HG03442 (cell line): ENCODE data around the gene SLBP.

ENCODE experiments used
- ATAC-seq: cut with Tn5 transposase; IDR thresholded peaks from one replicate; pipeline ENCODE4 v1.9.1; 2021; ENCODE audit warnings: mild to moderate bottlenecking, moderate library complexity; ENCODE audit not compliant: unreplicated experiment

Gene SLBP

DNA sequence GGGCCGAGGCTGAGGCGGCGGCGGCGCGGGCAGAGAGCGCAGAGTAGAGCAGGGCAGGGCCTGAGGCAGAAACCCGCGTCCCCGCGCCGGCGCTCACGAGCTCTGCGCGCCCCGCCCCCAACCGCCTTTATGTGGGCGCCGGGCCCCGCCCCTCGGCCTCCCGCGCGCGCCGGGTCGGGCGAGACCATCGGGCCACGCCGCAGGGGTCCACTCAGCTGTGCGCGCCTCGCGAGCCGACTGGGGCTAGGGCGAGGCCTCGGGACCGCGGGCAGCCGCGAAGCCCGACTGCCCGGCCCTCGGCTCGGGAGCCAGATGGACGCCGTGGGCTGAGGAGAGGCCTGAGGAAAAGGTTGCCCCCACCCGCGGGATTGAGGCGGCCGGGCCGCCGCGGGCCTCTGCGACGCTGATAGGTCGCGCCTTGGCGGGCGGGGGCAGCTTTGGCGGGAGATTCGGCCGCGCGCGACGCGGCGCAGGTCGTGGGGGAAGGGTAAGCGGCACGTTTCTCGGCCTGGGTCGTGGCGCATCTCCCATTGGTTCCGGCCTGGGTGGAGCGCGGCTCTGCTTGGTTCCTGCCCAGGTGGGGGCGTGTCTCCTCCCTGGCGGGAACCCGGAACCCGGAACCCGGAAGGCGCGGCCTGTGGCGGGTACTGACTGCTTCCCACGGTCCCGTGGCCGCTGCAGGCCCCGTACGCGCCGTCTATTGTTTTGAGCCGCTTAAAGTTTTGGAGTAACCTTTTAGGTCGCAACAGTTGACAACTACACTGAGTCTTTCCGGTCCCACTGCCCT is at the start of gene SLBP:
TSS of gene SLBP (minus strand) at position 104 of the 787 bp plus-strand sequence. CDS start 131 bp downstream, outside the sequence.
- peak; percentile 73 for ATAC-seq

DNA sequence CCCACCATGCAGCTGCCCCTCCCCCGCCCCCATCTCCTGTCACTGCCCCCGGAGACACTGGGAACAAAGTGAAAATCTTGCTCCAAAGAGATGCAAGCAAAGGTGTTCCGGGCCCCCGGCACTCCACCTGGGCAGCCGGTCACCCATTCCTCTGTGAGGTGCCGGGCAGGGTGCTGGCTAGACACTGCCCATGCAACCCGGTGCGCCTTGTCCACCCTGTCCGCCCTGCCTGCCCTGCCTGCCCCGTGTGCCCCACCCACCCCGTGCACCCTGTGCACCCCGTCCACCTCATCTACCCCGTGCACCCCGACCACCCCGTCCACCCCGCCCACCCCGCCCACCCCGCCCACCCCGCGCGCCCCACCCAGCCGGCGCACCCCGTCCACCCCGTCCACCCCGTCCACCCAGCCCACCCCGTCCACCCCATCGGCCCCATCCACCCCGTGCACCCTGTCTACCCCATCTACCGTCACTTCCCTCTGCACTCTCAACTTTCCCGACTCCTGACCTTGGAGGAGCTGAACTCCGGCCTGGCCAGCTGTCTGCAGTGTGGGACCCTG is 49.1 kb upstream of the SLBP start:
- ATAC-seq, result no peak

DNA sequence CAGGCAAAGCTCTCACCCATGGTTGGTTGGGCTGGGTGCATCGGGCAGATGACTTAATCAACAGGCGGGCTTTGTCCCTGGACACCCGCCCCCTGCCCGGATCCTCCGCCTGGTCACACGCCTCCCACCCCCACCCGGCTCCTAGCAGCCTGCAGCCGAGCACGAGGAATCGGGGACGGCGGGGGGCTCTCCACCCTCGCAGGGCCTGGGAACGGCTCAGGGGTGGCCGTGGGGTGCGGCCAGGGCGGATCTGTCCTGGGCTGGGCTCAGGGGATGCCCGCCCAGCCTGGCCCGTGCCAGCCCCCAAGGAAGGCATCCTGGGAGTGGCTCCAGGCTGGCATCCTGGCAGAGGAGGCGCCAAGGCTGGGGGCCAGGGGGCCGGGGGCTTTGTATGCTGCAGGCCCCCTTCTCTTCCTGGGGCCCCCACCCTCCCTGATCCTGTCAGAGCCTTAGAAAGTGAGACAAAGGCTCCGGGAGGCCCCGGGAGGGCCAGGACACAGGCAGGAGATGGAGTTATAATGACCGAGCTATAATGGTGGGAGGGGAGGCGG is 48.5 kb upstream of the SLBP start:
- ATAC-seq, result no peak

DNA sequence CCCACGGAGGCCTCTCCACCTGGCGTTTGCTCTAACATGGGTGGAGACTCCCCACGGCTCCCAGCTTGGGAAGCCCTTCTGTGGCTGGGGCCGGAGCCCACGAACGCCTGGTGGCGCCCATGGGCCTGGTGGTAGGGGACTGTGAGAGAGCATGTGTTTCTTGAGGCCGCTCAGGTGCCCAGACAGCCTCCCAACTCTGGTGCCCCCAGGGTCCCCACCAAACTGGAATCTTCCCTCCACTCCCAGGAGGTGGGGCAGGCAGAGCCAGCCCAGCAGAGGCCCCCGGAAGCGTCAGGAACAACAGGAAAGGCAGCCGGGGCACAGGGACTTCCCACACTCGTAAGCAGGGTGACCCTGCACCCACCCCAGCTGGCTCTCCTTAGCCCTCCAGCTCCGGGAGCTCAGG is 47.7 kb upstream of the SLBP start:
- no peak for ATAC-seq

DNA sequence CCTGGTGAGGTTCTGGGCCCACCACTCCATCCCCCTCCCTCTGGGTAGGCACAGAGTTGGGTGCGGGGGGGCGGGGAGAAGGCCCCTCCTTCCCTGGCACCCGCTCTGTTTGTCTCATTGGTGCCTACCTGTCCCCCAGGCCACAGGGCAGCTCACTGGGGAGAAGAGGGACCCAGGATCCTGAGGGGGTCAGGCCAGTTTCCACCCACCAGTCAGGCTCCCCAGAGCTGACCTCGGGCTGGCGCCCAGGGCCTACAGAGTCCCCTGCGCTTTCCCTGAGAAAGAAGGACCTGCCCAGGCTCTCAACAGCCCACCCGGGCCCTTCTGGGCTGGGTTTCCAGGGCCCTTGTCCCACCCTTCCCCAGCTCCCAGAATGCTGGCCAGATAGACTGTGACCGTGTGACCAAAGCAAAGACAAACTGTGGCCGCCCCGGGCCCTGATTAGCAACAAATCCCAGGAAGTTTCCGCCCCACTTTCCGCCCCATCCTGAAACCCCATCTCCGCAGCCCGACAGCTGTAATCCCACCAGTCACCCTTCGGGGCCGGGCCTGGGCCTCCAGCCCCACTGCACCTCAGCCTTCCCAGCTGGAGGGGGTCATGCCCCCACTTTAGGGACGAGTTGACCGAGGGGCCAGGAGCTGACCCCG is 47.2 kb upstream of the SLBP start:
- ATAC-seq, result no peak

DNA sequence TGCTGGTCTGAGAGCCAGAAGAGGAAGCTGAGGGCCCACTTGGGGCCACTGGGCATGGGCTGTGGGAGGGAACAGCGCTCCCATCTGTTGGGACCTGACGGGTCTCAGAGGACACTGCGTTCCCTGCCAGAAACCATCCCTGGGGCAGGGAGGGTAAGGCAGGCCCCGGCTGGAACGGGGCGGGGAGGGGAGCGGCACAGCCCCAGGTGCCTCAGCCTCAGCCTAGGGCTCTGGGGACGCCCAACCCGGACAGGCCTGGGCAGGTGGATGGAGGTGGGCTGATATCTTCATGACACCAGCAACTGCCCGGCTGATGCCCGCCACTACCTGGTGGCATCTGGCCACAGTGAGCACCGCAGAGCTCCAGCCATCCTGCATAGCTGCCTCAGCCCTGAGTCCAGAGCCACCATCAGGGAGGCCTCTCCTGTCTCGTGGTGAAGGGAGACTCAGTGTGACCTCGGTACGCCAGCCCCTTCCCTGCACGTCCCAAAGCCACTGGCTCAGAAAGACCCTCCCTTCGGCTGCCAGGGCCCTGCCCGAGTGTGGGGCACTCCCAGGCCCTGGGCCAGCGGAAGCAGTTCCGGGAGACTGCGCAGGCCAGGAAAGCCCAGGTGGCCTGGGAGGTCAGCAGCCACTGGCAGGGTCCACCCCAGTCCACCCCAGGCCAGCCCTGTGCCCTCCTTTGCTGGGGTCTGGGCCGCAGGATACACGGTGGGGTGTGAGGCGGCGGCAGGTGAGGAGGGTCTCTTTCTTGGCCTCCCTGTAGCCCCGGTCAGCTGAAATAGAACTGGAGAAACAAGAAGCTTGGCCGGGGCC is 46.4 kb upstream of the SLBP start:
- no peak for ATAC-seq

DNA sequence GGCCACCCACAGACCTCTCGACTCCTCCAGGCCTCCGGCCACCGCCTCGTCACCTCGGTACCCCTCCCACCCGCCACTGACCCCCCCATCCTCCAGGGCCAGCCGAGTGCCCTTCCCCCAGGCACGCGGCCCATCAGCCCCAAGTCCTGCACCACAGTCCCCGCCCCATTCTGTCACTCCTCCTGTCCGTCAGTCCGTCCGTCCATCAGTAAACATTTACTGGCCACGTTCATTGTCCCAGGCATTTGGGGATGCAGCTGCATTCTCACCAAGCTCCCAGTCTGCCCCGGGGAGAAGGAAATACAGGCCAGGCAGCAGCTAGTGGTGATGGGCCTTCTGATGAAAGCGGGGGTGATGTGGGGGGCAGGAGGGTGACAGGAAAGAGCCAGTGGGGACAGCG is 45.7 kb upstream of the SLBP start:
- ATAC-seq, result no peak

DNA sequence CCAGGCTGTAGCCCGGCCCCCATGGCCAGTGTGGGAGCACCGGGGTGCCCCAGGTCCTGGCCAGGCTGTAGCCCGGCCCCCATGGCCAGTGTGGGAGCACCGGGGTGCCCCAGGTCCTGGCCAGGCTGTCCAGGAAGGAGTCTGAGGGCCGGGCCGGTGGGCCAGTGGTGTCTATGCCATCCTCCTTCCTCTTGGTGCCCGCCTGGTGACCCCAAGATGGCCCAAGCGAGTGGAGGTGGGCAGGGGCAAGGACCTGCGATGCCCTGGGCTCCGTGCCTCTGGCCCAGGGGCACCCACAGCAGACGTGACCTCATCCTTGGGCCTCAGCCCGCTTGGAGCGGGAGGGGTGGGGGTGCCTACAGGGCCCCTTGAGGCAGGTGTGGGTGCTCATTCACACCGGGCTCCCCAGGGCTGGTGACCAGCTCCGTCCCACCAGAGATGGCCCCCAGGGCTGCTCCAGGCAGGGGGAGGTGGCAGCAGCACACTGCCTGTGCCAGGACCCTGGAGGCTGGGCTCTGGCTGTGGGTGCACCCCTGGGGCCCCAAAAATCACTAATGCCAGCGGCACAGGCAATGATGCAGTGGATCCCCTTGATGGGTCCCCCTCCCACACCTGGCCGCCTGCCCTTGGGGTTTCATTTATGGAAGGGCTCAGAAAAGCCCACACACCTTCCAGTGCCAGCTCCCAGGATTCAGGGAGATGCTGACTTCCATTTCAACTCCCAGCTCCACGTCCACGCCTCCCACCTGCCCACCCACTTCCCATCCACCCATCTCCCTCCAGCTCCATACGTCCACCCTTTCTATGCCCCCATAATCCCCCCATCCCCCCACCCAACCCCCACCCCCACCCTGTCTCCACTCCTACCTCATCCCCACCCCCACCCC is 45.0 kb upstream of the SLBP start:
- ATAC-seq, result no peak

DNA sequence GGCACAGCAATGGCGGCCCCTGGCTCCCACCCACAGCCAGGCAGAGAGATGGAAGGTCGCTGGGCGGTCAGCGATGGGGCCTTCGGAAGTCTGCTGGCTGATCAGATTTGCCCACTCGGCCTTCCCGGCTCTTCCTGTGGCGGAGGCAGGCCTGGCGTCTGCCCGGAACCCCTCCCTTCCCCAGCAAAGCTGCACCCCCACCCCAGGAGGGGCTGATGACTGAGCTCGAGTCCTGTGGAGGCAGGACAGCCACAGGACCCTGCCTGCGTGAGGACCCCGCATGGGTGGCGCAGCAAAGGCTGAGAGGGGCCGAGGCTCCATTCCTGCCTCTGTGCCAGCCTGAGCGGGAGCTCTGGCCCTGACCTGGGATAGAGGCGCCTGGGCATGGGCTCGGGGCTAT is 44.0 kb upstream of the SLBP start:
- no peak for ATAC-seq

DNA sequence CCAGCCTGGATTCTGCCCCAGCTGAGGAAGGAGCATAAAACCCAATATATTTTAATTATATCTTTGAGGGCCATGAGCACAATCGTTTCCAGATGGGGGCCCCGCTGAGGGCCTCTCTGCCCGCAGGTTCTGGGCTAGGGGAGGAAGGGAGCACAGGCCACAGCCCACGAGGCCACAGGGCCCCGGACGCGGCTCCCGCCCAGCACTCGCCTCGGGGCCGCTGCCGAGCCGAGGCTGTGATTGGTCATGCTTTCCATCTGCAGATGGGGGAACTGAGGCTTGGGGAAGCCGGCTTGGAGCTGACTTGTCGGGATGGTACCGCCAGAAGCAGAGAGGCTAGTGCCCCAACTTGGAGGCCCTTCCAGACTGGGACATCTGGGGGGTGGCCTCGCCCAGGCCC is 43.2 kb upstream of the SLBP start:
- no peak for ATAC-seq

DNA sequence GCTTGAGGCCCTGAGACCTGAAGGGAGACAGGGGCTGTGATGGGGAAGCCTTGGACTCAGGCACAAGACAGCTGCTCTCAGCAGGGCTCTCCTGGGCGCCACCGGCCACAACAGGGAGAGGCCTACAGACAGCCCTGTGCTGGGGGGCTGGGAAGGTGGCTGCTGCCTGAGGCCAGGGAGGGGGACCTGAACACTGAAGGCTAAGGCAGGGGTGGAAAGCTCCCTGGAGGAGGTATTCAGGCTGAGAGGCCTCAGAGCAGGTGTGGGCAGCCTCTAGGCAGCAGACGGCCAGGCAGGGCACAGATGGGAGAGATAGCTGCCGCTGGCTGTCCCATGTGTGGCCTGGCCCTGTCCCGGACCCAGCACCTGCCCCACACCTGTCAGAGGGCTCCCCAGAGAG is 42.2 kb upstream of the SLBP start:
- no peak for ATAC-seq

DNA sequence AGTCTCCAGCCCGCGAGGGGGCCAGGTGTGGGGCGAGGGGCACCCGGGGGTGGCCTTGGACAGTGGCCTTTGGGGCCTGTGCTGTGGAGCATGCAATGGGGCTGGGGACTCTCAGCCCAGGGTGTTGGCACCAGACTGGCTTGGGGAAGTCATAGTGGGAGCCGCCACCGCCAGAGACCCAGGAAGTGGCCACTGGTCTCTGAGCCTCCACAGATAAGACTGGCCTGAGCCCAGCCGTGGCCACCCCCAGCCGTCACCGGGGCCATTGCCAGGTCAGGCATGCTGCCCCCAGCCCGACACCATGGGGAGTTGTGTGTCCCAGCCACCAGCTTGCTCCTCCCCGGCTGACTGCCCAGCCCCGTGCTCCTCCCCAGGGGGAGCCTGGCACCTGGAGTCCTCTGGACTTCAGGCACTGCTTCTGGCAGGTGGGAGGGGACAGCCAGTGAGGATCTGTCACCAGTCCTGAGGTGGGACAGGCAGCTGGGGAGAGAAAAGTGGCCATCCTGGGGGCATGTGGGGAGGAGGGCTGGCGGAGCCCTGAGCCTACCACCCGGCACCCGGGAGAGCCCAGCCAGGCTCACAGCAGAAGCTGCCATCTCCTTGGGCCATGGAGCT is 41.7 kb upstream of the SLBP start:
- no peak for ATAC-seq

DNA sequence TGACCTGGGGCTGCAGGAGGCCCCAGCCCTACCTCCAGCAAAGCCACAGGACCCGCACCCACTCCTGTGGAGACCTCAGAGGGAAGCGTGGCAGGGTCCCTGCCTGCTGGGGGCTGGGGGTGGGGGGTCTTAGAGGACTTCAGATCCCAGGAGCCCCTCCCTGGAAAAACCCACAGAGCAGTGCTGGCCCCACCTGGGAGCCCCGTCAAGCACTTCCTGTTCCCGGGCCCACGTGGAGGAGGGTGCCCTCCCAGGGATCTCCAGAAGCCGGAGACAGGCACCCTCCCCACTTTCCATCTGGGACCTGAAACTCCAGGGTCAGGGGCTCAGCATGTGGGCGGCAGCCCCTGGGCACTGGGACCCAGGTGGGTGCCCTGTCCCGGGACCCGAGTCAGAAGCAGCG is 41.2 kb upstream of the SLBP start:
- no peak for ATAC-seq

DNA sequence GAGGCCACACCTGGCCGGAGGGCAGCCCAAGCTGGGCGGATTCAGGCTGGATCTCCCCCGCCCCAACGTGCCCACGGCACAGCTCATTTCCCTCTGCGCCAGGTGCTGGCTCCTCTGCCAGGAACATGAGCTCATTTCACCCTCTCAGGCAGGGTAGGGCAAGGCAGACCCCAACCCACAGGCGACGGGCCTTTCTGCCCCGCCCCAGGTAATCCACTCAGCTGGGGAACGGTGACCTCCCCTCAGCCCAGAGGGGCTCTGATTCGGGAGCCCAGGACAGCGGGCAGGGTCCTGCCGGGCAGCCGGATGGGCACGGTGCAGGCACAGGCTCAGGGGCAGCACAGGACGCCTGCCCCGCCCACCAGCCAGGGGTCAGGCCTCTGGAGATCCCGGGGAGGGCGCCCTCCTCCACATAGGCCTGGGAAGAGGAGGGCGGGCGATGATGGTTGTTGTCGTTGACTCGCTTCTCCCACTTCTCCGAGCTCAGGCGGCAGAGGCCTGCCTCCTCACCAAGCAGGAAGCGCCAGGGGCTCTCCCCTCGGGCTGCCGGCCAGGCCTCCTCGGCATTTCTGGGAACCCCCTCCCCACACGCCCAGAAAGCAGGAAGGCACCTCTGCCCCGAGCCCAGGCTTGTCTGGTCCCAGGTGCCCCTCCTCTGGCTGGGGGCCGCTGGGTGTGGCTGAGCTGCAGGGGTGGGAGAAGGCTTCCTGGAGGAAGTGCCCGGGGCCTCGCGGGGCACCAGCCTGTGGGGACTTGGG is 40.3 kb upstream of the SLBP start:
- no peak for ATAC-seq

DNA sequence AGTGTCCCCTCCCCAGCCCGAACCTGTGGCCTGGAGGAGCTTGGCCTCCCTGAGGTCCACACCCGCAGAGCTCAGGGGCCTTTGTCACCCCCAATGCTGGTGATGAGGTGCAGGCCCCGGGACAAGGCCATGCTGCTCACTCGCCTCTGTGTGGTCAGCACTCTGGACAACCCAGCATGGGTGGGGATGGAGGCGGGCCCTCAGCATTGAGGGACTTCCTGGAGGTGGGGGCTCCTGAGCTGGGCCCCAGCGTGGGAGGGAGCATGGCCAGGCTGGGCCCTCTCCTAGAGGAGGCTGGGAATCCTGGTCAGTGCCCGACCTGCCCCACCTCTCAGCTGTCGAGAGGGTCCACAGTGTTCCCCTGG is 39.8 kb upstream of the SLBP start:
- ATAC-seq, result no peak

DNA sequence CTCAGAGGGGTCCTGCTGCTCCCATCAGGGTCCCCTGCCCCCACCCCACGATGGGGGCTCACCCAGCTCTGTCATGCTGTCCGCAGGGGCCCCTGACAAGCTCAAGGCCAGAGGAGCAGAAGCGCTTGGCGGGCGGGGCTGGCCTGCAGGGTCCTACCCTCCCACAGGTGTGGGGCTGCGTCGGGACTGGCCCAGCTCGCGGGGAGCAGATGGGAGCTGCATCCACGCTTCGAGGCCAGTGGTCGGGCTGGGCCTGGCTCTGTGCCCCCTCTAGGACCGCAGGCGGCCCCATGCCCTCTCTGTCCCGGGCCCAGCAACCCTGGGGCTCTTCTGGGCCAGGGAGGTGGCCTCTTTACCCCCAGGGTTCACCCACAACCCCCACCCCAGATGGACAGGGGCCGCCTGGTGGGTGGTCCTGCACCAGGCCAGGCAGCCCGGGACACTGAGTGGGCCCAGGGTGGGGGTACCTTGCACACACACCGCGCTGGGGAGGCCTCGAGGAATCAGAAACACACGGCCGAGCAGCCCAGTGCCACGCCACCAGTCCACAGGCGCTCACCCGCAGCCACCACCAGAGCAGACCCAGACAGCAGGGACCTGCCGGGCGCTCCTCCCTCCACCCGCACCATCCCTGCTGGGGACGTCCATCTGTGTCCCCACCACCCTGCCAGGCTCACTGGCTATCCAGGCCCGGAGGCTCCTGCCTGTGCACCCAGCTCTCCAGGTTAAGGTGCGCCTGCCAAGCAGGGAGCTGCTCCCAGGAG is 39.2 kb upstream of the SLBP start:
- no peak for ATAC-seq

DNA sequence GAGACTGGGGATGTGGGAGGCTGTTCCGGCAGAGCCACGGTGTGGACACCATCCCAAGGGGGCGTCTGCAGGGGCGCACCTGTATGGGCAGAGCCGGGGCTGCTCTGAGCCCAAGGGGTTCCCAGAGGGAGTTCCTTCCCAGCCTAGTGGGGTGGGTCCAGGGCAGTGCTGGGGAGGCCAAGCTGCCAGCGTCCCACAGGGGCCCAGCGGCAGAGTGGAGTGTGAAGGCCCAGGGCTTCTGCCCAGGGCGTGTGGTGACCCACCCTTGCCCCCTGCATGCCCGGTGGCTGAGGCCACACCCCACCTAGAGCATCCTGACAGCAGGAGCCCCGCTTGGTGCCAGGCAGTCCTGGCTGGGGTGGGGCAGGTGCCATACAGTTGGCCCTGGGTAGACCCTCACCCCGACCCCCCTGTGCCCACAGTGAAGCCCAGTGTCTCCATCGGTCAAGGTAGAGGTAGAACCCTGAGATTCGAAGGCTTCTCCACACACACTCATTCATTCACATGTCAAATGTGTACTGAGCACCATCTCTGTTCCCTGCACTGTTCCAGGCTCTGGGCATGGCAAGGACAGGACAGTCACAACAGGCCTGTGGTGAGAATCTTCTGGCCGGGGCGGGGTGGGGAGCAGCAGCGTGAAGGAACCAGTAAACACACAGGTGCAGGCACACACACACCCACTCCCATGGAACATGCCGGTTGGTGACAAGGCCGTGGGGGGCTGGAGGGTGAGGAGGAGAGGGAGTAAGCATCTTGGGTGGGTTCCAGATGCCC is 38.4 kb upstream of the SLBP start:
- no peak for ATAC-seq

DNA sequence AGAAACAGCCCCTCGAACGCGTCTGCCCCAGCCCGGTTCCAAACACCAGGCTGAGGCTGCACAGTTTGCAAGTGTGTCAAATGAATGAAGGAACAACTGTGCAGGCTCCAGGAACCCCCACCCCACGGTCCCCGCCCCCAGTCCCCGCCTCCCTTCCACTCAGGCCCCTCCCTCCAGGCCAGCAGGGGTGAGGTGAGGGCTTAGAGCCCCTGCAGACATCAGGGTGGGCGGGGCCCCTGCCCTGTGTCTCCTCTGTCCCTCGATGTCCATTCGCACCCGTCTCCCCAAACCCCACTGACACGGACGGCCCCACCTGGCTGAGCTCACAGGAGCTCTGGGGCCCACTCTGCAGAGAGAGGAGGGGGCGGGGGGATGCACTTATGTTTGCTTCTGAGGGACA is 37.7 kb upstream of the SLBP start:
- no peak for ATAC-seq
